Neural progenitor cell (in vitro differentiated cells): ENCODE results near the gene RNF144B. TPM values are rescaled to one million over a fixed set of nuclear protein-coding genes. Genes with fewer than 3 reads are reported as not detected.
"Not testable (repeated sequence)": the region's sequence is repeated elsewhere in the genome, so short reads cannot be mapped to it uniquely, and the experiment has no call there.

Experiments used
- DNase-seq: peaks from one replicate; pipeline ENCODE4 v3.0.0-alpha.2; 2016; ENCODE audit warnings: low spot score
- H2AFZ ChIP-seq: fragments of 200-600 bp; sonication (generic); replicated peaks from 2 replicates; pipeline ENCODE4 v1.6.1; 2016; ENCODE audit warnings: antibody characterized with exemption
- H3F3A ChIP-seq: fragments of 200-600 bp; sonication (generic); 2 replicates; pipeline ENCODE4 v1.6.1; 2016; ENCODE audit warnings: antibody characterized with exemption, low read depth
- H3K27ac ChIP-seq: fragments of 200-600 bp; sonication (generic); 2 replicates; pipeline ENCODE4 v1.5.1; 2016; ENCODE audit warnings: mild to moderate bottlenecking
- H3K27me3 ChIP-seq: fragments of 200-600 bp; sonication (generic); 2 replicates; pipeline ENCODE4 v1.6.1; 2016; ENCODE audit warnings: mild to moderate bottlenecking, moderate library complexity
- H3K36me3 ChIP-seq: fragments of 200-600 bp; sonication (generic); 2 replicates; pipeline ENCODE4 v1.5.1; 2016
- H3K4me1 ChIP-seq: fragments of 200-600 bp; sonication (generic); 2 replicates; pipeline ENCODE4 v1.6.1; 2016; ENCODE audit warnings: mixed run types
- H3K4me2 ChIP-seq: fragments of 200-600 bp; sonication (generic); 2 replicates; pipeline ENCODE4 v1.6.1; 2016
- H3K4me3 ChIP-seq: fragments of 200-600 bp; sonication (generic); 2 replicates; pipeline ENCODE4 v1.5.1; 2016
- H3K79me2 ChIP-seq: fragments of 200-600 bp; sonication (generic); 2 replicates; pipeline ENCODE4 v1.6.1; 2016; ENCODE audit warnings: low read depth
- H3K9ac ChIP-seq: fragments of 200-600 bp; sonication (generic); 2 replicates; pipeline ENCODE4 v1.6.1; 2016
- H3K9me3 ChIP-seq: fragments of 200-600 bp; sonication (generic); 2 replicates; pipeline ENCODE4 v1.5.1; 2016; ENCODE audit warnings: low read depth
- H4K20me1 ChIP-seq: fragments of 200-600 bp; sonication (generic); 2 replicates; pipeline ENCODE4 v1.6.1; 2016; ENCODE audit warnings: low read depth
- H3K27ac Mint-ChIP-seq: 3 replicates; pipeline ENCODE4 v1.8.0; 2021; ENCODE audit warnings: mixed read lengths
- H3K27me3 Mint-ChIP-seq: 2 replicates; pipeline ENCODE4 v1.8.0; 2022; ENCODE audit warnings: low read depth, mild to moderate bottlenecking, inconsistent platforms, moderate library complexity, mixed read lengths; ENCODE audit not compliant: insufficient read depth
- H3K36me3 Mint-ChIP-seq: 3 replicates; pipeline ENCODE4 v1.8.0; 2021; ENCODE audit warnings: mixed read lengths
- H3K4me1 Mint-ChIP-seq: 3 replicates; pipeline ENCODE4 v1.8.0; 2021; ENCODE audit warnings: mixed read lengths
- H3K4me3 Mint-ChIP-seq: 3 replicates; pipeline ENCODE4 v1.8.0; 2021; ENCODE audit warnings: mild to moderate bottlenecking, moderate library complexity, mixed read lengths
- H3K9me3 Mint-ChIP-seq: 3 replicates; pipeline ENCODE4 v1.8.0; 2020; ENCODE audit warnings: mixed read lengths
- CTCF ChIP-seq: fragments of 200-600 bp; sonication (generic); IDR thresholded peaks from 2 replicates; pipeline ENCODE4 v1.5.1; 2017; ENCODE audit warnings: antibody characterized with exemption, mild to moderate bottlenecking
- EZH2 ChIP-seq: fragments of 200-600 bp; sonication (generic); IDR thresholded peaks from 2 replicates; pipeline ENCODE4 v1.6.1; 2017; ENCODE audit warnings: antibody characterized with exemption, mild to moderate bottlenecking, moderate library complexity
- EZH2phosphoT487 ChIP-seq: fragments of 200-600 bp; sonication (generic); IDR thresholded peaks from 2 replicates; pipeline ENCODE4 v1.6.1; 2017; ENCODE audit warnings: antibody characterized with exemption
- total RNA-seq: library from RNA; depleted of rRNA; stranded (reverse); fragments of >200 nt; gene quantifications from 2 replicates; pipeline ENCODE4 v1.2.3, GENCODE V29; 2015; ENCODE audit warnings: low replicate concordance

The RNF144B gene
- total RNA-seq, 1 donor from 2014 or later, result 0.75 TPM

- no peaks in the 10 kb centered on the region for H3K36me3 Mint-ChIP-seq
- peaks cover 9% of the 10 kb centered on the region for H3K4me1 Mint-ChIP-seq
- H3K9me3 Mint-ChIP-seq, result no peaks in the 10 kb centered on the region
- peaks cover 6% of the 10 kb centered on the region for H3K4me1 ChIP-seq
- no peak overlapping the region for H3K4me3 Mint-ChIP-seq
- no peaks in the 10 kb centered on the region for H3K79me2 ChIP-seq
- no peaks in the 10 kb centered on the region for H3F3A ChIP-seq
- H3K27me3 Mint-ChIP-seq, result no peaks in the 10 kb centered on the region
- TF ChIP-seq EZH2 (no peak), CTCF (no peak), EZH2phosphoT487 (no peak)
- no peak for DNase-seq
- H3K27me3 ChIP-seq, result no peaks in the 10 kb centered on the region
- H3K9ac ChIP-seq, result no peak overlapping the region
- H3K4me3 ChIP-seq, result no peak overlapping the region
- no peak overlapping the region for H3K27ac ChIP-seq
- H3K4me2 ChIP-seq, result no peak overlapping the region
- peak overlapping the region; percentile 51 for H3K27ac Mint-ChIP-seq
- H2AFZ ChIP-seq, result peak overlapping the region; percentile 79
- H4K20me1 ChIP-seq, result no peaks in the 10 kb centered on the region
- H3K9me3 ChIP-seq, result no peaks in the 10 kb centered on the region
- H3K36me3 ChIP-seq, result no peaks in the 10 kb centered on the region
Observed at GRCh38 chr6:18400831-18401446, 13.8 kb downstream of the RNF144B start.

DNA sequence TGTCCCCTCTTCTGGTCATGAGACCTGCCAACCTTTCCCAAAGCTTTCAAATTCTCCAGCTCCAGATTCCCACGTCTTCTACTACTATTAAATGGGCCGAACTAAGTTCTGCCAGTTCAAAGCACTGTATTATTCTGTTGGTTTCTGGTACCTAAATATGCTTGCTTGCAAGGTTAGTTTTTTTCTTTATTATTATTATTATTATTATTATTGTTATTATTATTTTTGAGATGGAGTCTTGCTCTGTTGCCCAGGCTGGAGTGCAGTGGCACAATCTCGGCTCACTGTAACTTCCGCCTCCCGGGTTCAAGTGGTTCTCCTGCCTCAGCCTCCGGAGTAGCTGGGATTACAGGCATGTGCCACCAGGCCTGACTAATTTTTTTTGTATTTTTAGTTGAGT, 17.8 kb downstream of the RNF144B start:
- DNase-seq, H3K4me2 ChIP-seq: not testable (repeated sequence)

DNA sequence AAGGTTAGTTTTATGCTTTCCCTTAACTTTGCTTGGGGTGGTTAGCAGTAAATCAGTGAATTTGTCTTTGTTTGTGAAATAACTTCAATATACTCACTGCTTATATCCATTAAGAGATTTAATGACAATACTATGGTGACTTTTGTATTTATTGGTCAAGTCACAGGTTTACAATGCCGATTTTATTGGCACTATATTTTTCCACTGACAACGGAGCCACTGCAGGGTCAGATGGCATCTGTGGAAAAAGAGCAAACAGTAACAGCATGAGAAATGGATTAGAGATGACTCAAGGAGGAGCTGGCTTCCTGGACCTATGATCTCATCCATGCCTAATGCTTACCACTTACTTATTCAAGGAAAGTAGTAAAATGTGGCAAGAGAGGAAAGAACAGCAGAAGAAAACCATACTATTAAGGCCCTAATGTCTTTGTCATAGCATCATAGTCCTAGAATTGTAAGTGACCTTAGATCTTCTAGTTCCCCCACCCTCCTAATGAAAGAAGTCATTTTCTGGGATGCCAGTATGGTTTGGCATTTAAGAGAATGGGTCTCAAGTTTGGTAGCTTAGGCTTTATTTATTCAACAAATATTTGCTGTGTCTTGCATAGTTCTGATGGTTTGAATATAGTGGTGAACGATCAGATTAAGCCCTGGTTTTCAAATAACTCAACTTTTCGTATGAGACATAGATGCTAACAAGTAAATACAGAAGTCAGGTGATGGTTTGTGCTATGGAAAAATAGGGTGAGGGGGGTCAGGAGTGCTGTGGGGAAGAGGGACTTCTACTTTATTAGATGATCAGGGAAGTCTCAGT, 18.5 kb downstream of the RNF144B start:
- Mint-ChIP-seq H3K4me3 (no peak overlapping the region), H3K9me3 (peaks cover 2% of the 10 kb centered on the region), H3K36me3 (no peaks in the 10 kb centered on the region), H3K27me3 (peaks cover 2% of the 10 kb centered on the region), H3K4me1 (peaks cover 6% of the 10 kb centered on the region), H3K27ac (no peak overlapping the region)
- Histone ChIP-seq H3K79me2 (no peaks in the 10 kb centered on the region), H3K27ac (no peak overlapping the region), H3K4me3 (no peak overlapping the region), H3K27me3 (no peaks in the 10 kb centered on the region), H4K20me1 (no peaks in the 10 kb centered on the region), H3K36me3 (no peaks in the 10 kb centered on the region), H3K9me3 (no peaks in the 10 kb centered on the region), H3K9ac (no peak overlapping the region), H2AFZ (no peak overlapping the region), H3K4me1 (peaks cover 6% of the 10 kb centered on the region), H3K4me2 (no peak overlapping the region), H3F3A (no peaks in the 10 kb centered on the region)
- DNase-seq, result no peak
- TF ChIP-seq CTCF, result no peak
- TF ChIP-seq EZH2phosphoT487, result no peak
- TF ChIP-seq EZH2, result no peak

More for the DNA sequence above, 17.8 kb downstream of the RNF144B start:
- not testable (repeated sequence) for H3K27me3 ChIP-seq, H3K36me3 ChIP-seq, H3K36me3 Mint-ChIP-seq, H2AFZ ChIP-seq, H3K27me3 Mint-ChIP-seq, H3F3A ChIP-seq, H3K4me1 ChIP-seq, H4K20me1 ChIP-seq, H3K27ac ChIP-seq, H3K4me1 Mint-ChIP-seq, H3K4me3 ChIP-seq, H3K9ac ChIP-seq, H3K79me2 ChIP-seq, H3K27ac Mint-ChIP-seq, H3K4me3 Mint-ChIP-seq, H3K9me3 ChIP-seq, H3K9me3 Mint-ChIP-seq
